NCI-H510A (cell line): ENCODE measurements around the gene IL6R.
"Not testable (repeated sequence)": the region's sequence is repeated elsewhere in the genome, so short reads cannot be mapped to it uniquely, and the experiment has no call there.

ENCODE experiments used
- DNase-seq: peaks from one replicate; lab custom pipeline; 2025; lab: John Stamatoyannopoulos, UW

Gene IL6R

DNA sequence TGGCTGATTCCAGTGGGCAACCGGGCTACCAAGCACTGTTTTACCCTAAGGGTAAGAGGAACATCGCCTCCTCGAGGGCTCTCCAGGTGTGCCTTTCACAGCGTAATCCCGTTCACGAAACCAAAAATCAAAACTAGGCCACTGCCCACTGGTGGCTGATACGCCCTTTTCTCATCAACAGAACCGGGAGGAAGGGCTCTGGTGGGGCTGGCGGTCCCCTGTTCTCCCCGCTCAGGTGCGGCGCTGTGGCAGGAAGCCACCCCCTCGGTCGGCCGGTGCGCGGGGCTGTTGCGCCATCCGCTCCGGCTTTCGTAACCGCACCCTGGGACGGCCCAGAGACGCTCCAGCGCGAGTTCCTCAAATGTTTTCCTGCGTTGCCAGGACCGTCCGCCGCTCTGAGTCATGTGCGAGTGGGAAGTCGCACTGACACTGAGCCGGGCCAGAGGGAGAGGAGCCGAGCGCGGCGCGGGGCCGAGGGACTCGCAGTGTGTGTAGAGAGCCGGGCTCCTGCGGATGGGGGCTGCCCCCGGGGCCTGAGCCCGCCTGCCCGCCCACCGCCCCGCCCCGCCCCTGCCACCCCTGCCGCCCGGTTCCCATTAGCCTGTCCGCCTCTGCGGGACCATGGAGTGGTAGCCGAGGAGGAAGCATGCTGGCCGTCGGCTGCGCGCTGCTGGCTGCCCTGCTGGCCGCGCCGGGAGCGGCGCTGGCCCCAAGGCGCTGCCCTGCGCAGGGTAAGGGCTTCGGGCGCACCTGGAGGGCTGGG lies at the start of gene IL6R:
TSS of gene IL6R (plus strand) at position 360 of the 763 bp plus-strand sequence. CDS start at position 647, 287 bp downstream.
- no peak for DNase-seq

DNA sequence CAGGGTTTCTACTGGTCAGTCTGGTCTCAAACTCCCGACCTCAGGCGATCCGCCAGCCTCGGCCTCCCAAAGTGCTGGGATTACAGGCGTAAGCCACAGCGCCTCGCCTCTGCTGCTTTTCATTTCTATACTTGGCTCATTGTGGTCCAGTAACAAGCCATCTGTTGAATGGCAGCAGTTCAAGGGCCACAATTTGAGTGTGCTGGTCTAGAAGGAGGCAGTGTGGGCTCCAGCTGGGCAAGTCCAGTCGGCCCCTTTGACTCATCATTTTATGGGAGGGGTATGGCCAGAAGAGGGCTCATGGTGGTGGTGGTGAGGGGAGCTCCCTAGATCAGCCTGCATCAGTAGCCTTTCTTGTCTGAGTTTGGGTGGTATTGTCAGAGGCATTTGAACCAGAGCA lies 46.6 kb upstream of the IL6R start:
- DNase-seq, result no peak

DNA sequence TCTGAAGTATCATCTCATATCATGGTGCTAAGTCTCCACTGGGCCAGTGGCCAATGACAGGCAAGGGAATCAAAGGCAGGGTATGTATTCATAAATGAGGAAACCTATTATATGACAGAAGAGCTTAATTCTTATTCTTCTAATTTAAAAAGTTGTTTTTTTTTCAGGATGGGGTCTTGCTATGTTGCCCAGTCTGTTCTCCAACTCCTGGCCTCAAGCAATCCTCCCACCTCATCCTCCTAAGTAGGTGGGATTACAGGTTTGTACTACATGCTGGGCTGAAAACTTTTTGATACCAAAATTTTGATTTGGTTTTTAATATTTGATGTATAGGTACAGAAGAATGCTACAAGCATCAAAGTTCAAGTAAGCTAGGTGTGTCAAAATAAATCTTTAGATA lies 44.9 kb upstream of the IL6R start:
- DNase-seq, result no peak

DNA sequence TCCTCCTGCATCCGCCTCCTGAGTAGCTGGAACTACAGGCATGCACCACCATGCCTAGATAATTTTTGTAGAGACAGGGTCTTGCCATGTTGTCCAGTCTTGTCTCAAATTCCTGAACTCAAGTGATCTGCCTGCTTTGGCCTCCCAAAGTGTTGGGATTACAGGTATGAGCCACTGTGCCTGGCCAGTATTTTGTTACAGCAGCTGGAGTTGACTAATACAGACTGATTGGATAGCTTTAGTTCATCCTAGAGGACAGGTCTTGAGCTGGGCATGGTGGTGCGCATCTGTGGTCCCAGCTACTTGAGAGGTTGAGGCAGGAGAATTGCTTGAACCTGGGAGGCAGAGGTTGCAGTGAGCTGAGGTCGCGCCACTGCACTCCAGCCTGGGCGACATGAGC lies 44.3 kb upstream of the IL6R start:
- not testable (repeated sequence) for DNase-seq

DNA sequence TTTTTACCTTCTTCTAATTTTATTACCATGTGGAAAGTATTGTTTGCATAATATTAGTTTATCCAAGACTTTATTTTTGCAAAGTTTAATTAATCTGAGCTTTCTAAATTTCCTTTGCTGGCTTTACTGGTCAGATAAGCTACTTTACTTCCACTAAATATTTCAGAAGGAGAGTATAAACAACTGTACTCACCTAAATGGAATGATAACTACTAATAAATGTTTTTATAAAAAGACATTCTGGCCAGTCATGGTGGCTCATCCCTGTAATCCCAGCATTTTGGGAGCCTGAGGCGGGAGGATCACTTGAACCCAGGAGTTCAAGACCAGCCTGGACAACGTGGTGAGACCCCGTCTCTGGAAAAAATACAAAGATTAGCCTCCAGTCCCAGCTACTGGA lies 43.8 kb upstream of the IL6R start:
- DNase-seq, result no peak

DNA sequence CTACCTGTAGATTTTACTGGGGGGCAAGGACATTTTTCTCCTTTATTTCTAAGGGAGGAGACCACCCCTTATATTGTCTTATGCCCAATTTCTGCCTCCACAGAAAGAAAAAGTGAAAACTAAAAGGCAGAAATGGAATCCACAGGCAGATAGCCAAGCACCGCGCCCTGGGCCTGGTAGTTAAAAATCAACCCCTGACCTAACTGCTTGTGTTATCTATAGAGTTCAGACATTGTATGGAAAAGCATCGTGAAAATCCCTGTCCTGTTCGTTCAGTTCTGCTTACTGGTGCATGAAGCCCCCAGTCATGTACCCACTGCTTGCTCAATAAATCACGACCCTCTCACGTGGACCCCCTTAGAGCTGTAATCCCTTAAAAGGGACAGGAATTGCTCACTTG lies 33.7 kb upstream of the IL6R start:
- no peak for DNase-seq

DNA sequence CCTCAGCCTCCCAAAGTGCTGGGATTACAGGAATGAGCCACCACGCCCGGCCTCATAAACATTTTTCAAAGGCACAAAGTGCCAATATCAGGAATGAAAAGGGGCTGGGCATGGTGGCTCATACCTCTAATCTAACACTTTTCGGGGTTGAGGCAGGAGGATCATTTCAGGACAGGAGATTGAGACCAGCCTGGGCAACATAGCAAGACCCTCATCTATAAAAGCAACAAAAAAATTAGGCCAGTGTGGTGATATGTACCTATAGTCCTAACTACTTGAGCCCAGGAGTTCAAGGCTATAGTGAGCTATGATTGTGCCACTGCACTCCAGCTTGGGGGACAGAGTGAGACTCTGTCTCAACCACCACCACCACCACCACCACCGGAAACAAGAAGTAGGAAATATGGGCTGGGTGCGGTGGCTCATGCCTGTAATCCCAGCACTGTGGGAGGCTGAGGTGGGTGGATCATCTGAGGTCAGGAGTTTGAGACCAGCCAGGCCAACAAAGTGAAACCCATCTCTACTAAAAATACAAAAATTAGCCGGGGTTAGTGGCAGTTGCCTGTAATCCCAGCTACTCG lies 31.3 kb upstream of the IL6R start:
- DNase-seq, result not testable (repeated sequence)

DNA sequence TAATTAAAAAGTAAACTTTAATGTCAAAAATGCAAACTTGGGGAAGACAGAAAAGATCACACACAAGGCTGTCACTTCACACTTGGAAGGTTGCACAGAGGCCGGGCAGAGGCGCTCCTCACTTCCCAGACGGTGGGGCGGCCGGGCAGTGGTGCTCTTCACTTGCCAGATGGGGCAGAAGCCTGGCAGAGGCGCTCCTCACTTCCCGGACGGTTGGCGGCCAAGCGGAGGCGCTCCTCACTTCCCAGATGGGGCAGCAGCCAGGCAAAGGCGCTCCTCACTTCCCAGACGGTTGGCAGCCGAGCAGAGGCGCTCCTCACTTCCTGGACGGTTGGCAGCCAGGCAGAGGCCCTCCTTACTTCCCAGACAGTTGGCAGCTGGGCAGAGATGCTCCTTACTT lies 25.8 kb upstream of the IL6R start:
- no peak for DNase-seq

DNA sequence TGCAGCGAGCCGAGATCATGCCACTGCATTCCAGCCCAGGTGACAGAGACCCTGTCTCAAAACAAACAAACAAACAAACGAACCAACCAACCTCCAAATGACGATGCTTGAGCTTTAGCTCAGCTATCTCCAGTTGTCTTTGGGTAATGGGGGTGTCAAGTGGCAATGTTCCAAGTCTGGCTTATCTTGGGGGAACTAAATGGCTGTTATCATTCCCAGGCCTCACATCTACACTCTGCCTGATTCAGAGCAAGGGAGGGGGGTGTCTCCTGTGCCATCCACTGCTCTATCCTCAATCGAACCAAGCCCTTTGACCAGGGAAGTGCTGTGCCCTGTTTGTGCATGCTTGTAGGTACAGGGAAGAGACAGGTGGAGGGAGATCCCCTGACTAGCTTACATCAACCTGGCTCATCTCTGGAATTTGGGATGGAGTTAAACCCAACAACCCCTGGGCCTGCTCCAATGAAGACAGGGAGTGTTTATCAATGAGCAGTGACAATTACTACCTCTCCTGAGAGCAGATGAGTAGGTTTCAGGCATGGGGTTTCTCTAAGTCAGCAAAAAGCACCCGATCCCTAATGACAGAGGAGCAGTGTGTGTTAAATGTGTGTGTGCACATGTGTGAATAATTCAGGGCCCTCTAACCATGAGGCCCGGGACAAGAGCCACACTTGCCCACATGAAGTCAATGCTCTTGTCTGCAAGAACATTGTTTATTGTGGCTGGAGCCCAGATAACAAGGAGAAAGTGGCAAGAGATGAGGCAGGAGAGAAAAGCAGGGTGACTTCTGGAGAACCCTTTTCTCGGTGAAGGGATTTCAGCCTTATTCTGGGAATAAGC lies 20.3 kb upstream of the IL6R start:
- no peak for DNase-seq

DNA sequence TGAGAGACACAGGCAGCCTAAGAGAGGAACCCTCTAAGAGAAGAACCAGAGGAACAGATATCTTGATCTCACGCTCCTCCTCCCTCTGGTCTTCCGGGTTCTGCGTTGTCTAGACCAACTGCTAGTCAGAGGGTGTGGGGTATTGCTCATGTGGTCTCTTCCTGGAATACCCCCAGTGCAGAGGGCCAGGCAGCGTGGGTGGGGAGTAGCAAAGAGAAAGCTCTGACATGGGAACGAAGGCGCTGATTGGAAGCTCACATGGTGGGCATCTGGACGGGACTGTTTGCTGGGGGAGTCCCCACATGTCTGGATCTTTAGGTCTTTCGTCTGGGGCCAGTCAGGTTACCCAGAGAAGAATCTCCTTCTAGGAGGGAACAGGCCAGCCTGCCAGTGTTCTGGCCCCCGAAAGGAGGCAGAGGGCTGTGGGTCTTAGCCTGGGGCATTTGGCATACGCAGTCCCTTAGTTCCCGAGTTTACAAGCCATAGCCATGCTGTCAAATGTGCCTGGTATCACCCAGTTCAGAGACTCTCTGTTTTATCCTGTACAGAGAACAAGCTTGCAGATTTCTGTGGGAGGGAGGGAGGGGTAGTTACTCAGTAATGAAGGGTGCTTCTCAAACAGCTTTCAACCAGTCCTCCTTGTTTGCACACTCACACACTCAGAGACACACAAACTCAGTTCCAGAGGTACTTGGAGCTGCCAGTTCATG lies 18.3 kb upstream of the IL6R start:
- no peak for DNase-seq

DNA sequence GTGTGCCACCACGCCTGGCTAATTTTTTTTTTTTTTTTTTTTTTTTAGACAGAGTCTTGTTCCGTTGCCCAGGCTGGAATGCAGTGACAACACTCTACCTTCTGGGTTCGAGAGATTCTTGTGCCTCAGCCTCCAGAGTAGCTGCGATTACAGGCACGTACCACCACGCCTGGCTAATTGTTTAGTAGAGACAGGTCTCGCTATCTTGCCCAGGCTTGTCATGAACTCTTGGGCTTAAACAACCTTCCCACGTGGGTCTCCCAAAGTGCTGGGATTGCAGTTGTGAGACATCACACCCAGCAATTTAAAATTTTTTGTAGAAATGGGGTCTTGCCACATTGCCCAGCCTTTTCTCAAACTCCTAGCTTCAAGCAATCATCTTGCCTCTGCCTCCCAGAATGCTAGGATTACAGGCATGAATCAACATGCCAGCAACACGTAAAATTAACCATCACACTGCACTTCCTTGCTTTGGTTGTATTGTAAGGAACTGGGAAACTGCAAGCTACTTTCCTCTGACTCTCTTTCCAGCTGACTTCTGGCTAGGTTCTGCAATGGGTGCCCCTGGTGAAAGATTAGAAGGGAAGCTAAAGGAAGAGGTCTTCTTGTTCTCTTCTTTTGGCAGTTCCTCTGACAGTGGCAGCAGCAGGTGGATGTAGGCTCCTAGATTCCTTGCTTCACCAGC lies 13.9 kb upstream of the IL6R start:
- no peak for DNase-seq

DNA sequence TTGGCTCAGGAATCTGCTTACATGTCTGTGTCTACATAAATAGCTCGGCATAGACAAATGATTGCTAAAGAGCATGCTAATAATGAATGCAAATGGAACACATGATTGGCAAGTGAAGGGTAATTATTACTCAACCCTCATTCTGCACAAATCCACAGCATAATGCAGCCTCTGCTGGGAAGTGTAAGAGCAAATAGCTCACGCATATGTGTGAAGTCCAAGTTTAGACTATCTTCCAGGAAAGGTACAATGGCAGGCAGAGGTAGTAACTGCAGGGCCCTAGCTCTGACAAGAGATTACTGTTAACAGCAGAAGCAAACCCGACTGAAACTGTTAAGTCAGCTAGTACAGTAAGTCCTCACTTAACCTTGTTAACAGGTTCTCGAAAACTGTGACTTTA lies 7.0 kb upstream of the IL6R start:
- DNase-seq, result no peak

DNA sequence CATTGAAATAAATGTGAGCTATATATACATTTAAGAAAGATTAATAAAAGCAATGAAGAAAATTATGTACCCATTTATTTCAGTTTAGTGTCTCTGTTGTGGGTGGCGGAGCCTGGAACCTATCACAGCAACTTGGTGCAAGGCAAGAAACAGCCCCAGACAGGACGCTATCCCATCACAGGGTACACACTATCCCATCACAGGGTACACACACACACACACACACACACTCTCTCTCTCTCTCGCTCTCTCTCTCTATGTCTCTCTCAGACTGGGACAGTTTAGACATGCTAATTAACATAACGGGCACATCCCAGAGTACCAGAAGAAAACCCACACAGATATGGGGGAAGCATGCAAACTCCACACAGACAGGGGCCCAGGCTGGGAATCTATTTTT lies 6.5 kb upstream of the IL6R start:
- DNase-seq, result no peak

DNA sequence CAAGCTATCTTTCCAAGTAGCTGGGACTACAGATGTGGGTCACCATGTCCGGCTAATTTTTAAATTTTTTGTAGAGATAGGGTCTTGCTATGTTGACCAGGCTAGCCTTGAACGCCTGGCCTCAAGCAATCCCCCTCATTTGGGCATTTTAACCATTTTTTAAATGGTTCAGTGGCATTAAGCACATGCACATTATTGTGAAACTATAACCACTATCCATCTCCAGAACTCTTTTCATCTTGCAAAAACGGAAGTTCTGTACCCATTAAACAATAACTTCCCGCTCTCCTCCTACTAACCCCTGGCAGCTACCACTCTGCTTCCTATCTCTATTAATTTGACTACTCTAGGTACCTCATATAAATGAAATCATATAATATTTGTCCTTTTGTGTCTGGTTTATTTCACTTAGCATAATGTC lies 4.8 kb upstream of the IL6R start:
- no peak for DNase-seq

DNA sequence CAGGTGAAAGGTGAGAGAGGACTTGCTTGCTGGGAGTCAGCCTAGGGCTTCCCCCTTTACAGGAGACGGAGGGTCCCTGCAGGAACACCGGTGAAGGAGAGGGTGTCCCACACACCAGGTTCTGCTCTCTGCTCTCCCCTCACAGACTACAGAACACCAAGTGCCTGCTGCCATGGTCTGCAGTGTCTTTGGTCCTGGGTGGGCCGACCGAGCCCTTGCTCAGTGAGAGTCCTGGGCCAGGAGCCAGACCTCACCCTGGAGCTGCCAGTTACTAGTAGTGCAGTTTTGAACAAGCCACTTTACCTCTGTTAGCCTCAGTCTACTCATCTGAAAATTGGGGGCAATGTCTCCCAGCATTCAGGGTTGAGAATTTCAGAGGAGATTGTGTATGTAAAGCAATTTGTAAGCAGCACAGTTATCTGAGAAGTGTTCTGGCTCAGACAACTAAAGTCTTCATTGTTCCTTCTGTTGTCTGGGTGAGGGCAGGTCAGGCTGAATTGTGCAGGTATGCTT lies 2.7 kb upstream of the IL6R start:
- DNase-seq, result no peak

DNA sequence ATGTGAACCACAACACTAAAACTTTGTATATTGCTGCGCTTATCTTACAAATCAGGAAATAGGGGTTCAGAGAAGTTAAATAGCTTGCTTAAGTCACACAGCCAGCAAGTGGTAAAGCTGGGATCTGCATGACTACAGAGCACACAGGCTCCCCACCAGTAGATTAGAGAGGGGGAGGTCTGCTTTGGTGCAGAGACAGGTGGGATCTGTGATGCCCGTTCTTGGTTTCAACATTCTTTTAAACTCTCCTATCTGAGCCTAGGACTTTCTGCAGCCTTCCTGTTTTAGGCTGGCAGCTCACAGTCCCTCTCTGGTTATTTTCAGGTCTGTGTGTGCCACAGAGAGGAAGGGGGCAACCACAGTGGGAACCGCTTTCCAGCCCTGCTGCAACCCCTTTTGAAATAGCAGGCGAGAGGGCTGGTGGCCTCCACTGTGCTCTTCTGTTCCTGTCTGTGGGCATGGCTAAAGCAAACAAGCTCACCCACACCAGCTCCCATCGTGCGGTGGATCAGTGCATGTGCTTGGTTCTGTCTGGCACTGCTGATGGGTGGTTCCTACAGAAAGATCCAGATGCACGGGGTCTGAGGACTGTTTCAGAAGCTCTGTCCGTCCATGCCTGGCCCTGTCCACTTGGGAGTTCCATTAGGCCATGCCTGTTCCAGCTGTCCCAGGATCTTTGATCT lies 1.7 kb upstream of the IL6R start:
- DNase-seq, result no peak

DNA sequence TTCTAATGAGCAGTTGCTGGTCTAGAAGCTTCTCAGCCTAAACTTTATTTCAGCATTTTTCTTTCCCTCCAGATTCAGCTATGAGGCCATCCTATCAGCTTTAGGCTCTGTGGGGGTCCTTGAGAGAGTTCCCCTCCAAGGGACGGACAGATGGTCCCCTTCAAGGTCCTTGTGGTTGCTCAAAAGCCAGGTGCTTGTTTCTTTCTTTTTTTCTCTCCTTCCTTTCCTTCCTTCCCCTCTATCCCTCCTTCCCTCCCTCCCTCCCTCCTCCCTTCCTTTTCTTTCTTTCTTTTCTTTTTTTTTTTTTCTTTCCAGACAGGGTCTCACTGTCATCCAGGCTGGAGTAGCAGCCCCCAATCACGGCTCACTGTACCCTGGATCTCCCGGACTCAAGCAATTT lies 1.2 kb upstream of the IL6R start:
- DNase-seq, result no peak

DNA sequence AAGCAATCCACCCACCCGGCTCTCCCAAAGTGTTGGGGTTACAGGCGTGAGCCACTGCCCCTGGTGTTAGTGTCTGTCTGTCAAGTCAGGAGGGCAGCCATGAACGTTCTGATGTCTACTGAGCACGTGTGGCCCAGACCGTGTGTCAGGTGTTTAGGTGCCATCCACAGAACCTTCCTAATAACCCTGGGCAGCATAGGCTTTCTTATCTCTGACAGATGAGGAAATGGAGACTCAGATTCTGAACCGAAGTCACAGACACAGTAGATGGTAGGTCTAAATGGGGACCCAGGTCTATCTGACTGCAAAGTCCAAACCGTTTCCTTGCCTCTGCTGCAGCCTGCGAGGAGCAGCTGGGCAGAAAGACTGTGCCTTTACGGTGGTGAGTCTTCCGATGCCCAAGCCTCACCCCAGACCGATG lies 622 bp upstream of the IL6R start:
- no peak for DNase-seq

DNA sequence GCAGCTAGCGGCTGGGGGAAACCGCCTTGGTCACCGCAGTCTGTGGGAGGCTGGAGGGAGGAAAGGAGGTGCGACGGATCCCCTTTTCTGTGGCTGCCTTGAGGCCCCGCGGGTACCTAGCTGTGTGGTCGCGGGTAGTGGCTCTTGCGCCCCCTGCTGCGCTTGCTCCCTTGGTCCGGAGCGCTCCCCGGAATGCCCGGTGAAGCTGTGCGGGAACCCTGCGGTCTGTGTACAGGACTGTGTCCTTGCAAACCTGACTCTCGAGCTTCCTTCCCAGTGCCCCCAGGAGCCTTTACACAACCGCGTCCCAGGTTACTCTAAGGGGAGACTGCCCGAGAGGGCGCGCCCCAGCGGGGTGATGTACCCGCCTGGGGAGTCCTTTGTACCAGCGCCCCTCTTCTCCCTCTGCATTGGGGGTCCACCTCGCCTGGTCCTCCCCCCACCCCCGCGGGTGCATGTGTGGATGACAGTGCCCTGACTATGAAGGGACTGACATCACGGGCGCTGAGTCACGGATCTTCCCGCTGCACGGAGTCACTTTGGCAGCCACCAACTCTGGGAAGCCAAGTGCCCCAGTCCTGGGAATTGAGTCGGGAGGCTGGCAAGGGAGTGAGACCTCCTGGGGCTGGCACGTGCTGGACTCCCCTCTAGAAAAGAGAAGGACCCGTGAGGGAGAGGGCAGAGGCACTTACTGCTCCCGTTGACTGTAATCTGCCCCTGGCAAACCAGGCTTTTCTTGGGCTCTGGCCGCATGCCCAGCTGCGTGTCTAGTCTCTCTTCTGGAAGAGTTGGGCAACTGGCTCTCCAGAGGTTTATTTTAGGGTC lies 816 bp downstream of the IL6R start:
- DNase-seq, result no peak

DNA sequence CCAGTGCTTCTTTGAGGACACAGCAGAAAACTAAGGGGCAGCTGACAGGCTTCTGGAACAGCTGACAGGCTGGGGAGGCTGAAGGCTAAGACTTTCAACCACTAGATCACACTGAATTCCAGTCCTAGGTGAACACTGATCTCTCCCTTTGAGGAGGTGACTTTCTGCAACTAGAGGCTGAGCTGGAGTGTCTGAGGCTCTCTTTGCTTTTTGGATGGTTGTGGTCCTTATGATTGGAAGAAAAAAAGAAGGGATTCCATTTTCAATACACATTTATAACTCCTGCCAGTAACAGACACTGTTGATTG lies 1.4 kb downstream of the IL6R start:
- no peak for DNase-seq

DNA sequence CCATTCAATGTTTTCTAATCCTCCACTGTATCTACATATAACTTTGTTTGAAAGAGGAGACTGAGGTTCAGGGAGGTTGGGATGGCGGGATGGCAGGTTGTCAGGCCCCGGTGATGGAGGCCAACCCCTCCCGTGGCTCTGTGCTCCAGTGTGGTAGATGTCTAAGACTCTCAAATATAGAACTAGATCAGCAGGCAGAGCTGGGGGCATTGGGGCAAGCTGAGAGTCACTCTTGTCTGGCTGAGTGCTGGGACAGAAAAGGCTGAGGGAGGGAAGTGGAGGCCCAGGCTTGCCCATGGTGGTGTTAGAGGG lies 1.7 kb downstream of the IL6R start:
- DNase-seq, result no peak
